ENCODE measurements around the gene PRRG3.

The PRRG3 gene

DNA sequence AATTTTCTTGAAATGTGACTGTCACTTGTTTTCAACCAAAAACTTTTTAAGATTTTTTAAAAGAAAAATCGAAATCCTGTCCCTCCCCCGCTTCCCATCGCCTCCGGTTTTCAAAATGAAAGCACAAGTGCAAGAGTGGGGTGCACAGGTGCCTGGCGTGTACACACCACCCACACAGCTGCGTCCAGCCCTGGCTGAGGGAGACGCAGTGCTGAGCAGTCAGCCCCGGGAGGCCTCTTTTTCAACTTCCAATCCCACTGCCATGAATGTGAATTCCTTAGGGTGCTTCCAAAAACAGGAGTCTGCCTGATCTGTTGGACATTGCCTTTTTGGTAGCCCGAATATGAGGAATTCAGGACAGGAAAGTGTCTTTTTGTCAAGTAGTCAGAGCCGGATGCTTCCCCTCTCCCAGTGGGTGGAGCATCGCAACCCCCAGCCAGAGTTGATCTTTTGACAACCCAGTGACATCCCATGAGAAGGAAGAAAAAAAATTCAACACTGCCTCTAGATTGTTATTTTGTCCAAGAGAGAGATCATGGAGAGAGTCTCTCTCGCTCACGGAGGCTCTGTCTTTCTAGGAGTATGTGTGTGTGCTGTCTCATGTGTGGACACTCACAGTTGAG, 8.9 kb downstream of the PRRG3 start:
- DNase-seq (ENCODE audit: low read depth in 3 of 3, low spot score in 1 of 3) = no peak

DNA sequence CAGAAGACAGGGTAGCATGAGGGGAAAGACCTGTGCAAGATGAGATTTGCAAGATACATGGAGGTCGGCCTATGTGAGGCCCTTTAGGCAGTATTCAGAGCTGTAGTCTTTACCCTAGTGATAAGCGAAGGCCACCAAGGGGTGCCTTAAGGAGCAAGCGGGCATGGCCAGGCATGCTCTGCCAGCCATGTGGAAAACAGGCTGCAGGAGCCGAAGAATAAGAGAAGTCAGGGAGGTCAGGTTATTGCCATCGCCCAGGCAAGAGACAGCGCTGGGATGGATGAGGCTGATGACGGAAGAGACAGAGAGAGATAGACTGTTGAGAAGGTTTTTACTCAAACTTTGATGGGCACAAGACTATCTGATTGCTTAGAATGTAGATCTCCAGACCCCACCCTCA, 13.6 kb downstream of the PRRG3 start:
- no peak for DNase-seq (ENCODE audit: low read depth in 3 of 3, low spot score in 1 of 3)

DNA sequence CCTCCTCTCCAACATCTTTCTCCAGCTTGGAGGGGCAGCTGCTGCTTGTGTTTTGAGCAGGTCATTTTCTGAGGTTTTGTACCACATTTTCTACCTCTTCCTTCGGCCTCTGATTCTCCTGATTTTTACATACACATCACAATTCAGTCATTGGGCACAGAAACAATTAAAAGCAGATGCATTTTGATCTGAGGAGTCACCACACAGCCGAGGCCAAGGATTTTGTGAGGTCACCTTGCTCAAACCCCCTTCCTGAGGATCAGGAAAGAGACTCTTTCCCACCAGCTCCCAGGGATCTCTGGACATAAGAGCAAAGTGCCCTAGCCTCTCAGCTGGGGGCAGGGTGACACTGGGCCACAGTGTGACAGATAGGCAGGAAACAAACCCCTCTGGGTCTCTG, 15.2 kb downstream of the PRRG3 start:
- DNase-seq (ENCODE audit: low read depth in 3 of 3, low spot score in 1 of 3) = no peak

DNA sequence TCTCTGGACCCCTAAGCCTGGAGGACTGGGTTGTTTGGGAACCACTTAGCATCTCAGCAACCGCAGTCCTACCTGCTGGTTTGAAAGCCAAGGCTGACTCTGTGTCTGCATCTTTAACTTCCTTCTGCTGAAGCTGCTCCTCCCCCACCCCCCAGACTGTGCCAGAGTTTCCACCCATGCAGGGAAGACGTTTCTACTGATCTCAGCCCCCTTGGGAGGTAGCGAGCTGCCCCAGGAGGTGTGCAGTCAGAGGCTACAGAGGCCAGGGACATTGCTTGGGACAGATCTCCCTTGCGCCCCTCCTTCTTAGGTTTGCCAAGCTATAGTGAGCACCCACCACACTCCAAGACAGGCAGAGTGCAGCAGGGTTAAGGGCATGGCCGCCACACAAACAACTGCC, 15.9 kb downstream of the PRRG3 start:
- no peak for DNase-seq (ENCODE audit: low read depth in 3 of 3, low spot score in 1 of 3)

DNA sequence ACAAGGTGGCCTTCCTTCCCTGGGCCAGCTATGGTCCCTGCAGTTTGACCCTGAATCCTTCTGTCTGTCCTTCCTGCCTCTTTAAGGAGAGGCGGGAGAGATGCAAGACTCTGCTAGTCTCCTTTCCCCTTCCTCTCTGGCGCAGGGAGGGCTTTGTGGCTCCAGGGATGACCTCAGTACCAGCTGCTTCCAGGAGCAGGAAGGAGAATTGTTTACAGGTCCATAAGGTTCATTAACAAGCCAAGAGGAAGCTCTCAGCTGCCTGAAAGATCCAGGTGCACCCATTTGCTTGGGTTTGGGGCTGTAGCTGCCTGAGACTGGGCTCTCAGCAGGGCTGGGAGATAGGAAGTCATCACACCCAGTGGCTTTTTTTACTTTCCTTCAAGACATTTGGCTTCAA, 16.5 kb downstream of the PRRG3 start:
- no peak for DNase-seq (ENCODE audit: low read depth in 3 of 3, low spot score in 1 of 3)

DNA sequence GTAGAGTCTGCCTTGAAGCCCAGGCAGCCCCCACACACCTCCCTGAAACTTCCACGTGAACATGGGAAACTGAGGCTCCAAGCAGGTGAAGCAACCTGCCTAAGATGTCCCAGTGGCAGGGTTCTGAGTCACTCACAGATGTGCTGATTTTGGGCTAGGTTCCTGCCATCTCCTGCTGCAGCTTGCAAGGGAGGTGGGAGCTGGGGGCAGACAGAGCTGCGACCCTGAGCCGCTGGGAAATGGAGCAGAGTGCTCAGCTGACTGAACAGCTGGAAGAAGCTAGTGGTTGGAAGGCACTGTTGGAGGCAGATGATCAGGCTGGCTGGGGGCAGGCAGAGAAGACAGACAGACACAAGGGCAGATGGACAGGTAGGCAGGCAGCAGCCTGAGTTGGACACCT, 17.0 kb downstream of the PRRG3 start:
- DNase-seq (ENCODE audit: low read depth in 3 of 3, low spot score in 1 of 3) = no peak

DNA sequence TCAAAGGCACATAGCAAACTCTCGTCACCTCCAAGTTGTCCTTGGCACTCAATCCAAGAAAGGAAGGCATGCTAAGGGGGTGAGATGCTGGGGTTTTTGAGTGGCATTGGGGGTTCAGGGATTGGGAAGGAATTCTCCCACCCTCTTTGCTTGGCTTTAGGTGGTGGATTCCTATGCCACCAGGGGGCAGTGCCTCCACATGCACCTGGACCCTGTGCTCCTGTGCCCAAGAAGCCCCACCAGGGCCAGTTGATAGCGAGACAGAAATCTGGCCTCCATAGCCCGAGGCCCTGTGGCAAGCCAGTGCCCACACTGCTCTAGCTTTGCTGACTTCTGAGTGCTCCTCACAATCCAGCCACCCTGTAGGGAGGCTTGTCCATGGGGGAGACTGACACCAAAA, 18.6 kb downstream of the PRRG3 start:
- DNase-seq (ENCODE audit: low read depth in 3 of 3, low spot score in 1 of 3) = no peak

DNA sequence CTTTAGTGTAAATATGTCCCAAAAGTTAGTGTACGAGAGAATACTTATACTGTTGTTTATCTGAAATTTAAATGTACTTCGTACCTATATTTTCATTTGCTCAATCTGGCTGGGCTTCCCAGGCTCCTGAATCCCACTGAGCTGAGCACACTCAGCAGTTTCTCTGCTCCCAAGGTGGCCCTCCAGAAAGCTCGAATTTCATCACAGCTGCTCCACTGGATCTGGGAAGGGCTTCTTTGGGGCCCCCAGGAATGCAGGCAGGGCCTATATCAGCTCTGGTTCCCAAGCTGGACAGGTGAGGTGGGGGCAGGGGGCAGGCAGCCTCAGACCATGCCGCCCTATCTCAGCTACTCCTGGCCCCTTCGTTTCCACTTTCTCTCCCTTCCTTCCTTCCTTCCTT, 19.1 kb downstream of the PRRG3 start:
- DNase-seq (ENCODE audit: low read depth in 3 of 3, low spot score in 1 of 3) = no peak

DNA sequence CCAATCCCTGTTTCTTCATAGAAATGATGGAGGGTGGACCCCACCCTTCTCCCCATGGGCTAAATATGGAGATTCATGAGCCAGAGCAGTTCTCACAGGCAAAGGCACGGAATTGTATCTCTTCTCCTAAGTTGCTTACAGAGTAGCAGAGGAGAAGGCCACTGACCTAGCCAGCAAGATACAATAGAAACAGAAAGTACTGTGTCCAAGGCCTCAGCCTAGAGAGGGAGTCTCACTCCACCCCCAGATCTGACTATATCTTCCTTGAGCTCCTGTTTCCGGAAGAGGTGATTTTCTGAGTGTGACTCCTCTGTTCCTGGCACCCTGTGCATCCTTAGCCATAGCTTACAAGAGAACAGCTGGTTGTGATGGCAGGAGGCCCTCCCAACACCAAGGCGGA, 20.5 kb downstream of the PRRG3 start, which contains the start of gene FATE1:
Gene FATE1 (plus strand): TSS at position 284 of the 400 bp plus-strand sequence. CDS start 85 bp downstream, at position 369.
- DNase-seq (ENCODE audit: low read depth in 3 of 3, low spot score in 1 of 3) = no peak

DNA sequence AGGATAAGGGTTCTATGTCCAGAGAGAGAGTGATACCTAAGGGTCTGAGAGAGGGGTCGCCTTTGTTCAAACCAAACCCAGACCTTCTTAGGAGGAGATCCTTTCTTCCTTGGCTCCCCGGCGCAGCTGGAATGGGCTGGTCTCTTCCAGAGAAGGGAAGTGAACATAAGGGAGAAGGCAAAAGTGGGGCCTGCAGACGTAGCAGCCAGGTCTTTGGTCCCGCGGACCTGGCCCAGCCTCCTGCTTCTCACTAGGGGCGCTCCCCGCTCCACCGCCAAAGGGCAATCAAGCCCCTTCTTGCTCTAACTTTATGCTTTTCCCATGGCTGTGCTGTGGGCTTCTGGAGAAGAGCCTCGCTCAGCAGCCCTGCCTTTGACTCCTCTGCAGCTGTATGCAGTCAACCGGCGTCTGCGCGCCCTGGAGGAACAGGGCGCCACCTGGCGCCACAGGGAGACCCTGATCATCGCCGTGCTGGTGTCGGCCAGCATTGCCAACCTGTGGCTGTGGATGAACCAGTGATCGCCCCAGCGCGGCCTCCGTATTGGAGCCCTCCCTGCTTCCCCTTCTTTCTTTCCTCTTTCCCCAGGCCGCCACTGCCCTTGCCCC, 27.1 kb downstream of the PRRG3 start:
- DNase-seq (ENCODE audit: low read depth in 3 of 3, low spot score in 1 of 3) = no peak

DNA sequence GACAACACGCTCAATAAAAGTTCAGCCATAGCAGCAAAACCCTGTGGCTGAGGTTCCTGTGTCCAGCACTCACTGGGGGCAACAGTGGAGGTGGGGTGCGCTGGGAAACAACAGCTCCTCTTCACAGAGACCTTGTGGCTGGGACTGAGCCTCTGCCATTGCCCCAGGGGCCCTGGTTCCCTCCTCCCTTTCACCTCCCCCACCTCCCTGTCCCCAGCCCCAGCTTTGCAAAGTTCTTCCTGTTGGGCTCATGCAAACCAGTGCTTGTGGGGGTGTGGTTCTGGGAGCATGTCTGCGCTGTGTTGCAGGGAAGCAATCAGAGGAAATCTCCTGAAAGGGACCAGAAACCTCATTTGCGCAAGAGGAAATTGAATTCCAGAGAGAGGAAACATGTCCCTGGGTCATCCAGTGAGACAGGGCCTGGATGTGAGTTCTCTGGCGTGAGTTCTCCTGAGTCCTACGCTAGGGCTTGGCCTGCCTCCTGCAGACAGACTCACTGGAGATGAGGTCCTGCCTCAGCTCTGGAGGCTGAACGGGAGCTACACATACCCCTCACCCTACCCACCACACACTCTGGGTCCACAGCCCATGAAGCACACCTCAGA, 28.0 kb downstream of the PRRG3 start:
- no peak for DNase-seq (ENCODE audit: low read depth in 3 of 3, low spot score in 1 of 3)

DNA sequence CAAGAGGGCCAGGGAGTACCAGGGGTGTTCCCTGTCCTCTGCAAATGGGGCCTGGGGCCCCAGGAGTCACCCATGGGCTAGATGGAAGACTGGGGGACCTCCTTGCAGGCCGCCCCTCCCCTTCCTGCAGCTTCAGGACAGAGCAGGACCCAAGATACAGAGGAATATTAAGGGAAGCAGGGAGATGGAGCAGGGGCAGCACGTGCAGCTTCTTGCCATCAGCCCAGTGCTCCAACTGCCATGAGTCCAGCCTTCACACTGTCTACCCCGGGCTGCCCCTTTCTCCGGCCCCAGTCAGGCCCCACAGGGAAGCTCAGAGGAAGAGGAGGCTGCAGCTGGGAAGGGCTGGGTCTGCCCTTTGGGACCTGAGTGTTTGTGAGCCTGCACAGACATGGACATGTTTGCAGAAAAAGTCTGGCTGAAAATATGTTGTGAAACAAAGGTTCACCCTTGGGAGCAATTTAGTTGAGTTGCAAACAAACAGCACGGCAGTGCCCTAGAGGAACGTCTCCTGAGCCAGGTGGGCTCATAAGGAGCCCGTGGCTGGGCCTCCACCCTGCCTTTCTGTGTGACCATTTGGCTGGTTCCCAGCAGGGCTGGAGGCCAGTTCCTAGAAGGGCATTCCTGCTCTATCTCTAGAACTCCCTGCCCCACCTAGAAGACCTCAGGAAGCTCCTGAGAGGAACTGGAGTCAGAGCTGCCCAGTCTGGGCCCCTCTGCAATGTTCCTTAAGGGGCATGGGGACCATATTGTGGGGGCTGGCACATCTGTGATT, 29.5 kb downstream of the PRRG3 start:
- DNase-seq (ENCODE audit: low read depth in 3 of 3, low spot score in 1 of 3) = no peak

DNA sequence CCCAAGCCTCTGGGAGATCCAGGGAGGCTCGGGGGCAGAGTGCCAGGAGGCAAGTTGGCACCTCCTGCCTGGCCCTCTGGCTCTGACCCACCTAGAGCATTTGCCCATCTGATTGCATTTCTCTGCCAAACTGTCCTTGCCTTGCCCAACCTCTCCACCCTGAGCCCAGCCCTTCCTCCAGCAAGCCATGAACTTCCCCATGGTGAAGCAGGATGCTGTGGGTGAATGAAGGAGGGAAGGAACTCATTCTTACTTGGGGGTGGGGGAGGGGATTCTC, 30.0 kb downstream of the PRRG3 start:
- DNase-seq (ENCODE audit: low read depth in 3 of 3, low spot score in 1 of 3) = no peak

DNA sequence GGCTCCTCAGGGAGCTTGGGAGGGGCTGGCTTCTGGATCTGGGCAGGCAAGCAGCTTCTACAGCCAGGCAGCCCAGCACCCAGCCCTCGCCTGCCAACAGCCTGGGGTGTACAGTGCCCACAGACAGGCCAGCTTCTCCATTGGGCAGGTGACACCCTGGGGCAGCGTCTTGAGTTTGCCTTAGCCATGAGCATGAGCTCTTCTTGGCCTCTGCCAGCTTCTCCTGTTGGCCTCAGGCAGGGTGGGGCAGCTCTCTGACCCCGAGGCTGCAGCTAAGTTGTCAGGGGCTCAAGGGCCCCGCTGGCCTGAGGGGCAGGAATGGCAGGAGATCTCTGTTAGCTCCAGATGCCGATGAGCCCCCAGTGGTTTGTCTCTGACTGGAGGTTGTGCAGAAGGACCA, 31.5 kb downstream of the PRRG3 start:
- DNase-seq (ENCODE audit: low read depth in 3 of 3, low spot score in 1 of 3) = no peak

DNA sequence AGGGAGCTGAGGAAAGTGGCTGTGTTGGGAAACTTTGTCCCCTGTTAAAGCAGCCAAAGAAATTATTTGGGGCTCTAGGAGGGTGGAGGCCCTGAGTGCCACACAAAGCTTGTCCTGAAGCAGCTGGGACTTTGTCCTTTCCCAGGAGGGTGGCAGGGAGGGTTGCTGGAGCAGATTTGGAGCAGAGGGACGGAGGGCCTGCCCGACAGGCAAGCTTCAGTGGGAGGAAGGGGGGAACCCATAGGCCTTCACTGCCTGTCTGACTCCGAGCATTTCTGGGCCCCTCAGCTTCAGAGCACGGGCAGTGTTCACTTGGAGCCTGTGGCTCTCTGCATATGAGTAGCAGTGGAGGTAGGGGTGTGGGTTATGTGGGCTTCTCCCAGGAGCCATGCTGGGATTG, 32.1 kb downstream of the PRRG3 start:
- DNase-seq (ENCODE audit: low read depth in 3 of 3, low spot score in 1 of 3) = no peak

DNA sequence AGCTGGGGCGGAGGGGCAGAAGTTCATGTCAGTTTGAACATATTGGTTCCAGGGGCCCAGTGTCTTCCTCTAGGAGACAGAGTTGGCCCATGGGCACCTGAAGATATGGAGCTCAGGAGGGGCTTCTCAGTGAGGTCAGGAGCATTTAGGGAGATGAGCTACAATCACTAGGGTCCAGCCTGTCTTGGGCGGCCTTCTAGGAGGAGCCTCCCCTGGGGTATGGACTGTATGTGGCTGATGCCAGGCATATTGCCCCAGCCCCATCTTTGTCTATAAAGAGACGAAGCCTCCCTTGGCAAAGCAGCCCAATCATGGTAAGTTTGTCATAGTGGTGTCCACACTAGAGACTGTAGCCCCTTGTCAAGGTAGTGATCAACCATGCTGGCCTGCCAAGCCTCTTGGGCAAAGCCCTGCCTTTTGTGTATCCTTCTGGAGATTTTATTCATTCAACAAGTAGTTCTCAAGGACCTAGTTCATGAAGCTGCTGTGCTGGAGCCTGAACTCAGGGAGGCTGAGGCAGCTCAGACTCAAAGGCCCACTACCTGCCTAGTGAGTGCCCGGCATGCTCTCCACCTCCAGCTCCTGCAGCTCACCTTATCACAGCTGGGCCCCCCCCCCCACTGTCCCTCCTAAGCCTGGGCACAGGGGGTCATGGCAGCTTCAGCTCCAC, 33.9 kb downstream of the PRRG3 start:
- no peak for DNase-seq (ENCODE audit: low read depth in 3 of 3, low spot score in 1 of 3)

DNA sequence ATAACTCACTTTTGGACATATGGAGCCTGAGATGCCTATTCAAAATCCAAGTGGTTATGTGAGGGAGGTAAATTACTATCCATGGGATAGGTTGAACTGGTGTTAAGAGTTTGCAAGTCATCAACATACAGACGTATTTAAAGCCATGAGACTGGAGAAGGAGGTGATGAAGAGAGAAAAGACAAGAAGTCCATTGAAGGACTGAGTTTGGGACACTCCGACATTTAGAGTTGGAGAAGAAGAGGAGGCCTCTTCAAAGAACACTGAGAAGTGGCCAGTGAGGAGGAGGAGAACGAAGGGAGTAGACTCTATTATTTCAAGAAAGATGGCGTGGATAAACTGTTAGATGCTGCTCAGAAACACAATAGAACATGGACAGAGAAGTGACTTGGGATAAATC, 39.2 kb downstream of the PRRG3 start, which contains the start of gene CNGA2:
Gene CNGA2 (plus strand): TSS at position 301 of the 400 bp plus-strand sequence. CDS start 3,738 bp downstream, outside the sequence.
- DNase-seq (ENCODE audit: low read depth in 3 of 3, low spot score in 1 of 3) = no peak

DNA sequence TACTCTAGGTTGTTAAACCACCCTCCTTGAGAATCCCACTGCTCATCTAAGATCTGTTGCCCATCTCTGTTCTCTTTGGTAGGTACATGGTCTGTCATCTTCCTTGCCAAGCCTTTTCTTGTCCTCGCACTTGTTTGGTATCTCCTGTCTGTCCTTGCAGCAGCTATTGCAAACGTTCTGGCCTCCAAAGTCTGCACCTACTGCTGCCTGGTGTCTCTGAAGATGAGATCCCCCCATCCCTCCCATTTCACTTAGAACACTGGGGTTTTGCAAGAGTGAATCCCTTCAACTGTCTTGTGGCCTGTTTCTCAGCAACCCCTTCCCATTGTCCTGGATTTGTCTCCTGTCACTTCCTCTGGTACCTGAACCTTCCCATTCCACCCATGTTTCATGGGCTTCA, 40.0 kb downstream of the PRRG3 start:
- DNase-seq (ENCODE audit: low read depth in 3 of 3, low spot score in 1 of 3) = no peak

DNA sequence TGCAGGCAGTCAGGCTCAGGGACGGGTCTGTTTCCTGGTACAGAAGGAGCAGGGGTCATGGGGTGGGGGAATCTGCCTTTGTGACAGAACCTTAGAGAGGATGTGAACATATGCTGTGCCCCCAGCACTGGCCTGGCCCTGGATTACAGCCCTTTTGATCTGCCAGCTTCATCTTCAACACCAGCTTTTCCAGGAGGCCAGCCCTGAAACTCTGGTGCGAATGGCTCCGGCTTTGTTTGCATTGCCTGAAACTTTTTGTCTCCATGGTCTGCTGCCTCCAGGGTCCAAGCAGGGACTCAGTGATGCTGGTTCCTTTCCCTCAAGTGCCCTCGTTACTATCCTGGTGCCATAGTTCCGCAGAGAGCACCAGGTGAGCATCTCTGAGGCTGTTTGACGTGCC, 41.4 kb downstream of the PRRG3 start:
- DNase-seq (ENCODE audit: low read depth in 3 of 3, low spot score in 1 of 3) = no peak

DNA sequence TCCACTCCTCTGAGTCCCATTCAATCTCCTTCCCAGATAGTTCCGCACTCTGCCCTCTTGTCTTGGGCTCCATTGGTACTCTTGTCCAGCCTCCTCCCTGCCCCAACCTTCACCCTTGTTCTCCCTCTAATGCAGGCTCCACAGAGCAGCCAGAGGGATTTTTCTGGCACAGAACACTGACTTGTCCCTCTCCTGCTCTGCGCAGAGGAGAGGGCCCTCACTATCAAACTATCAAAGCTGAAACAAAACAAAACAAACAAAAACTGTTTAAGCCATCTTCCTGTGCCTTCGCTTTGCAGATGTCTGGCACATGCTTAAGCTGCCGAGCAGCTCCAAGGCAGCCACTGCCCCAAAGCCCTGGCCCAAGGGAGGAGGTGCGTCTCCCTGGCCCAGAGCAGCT, 42.2 kb downstream of the PRRG3 start:
- DNase-seq (ENCODE audit: low read depth in 3 of 3, low spot score in 1 of 3) = no peak

DNA sequence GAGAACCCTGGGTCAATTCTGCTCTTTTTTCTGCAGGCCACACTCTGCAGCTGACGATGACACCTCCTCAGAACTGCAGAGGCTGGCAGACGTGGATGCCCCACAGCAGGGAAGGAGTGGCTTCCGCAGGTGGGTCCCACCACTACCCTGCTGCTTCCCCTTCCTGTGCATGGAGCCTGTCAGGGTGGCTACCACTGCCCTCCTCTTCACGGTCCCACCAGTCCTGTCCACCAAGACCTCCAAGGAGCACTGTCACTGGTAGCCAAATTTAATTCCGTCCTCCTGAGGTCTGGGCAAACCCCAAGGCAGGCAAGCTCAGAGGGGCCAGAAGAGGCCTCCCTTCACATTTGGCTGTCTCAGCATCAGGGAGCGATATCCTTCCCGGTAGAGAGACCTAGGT, 43.5 kb downstream of the PRRG3 start:
- DNase-seq (ENCODE audit: low read depth in 3 of 3, low spot score in 1 of 3) = no peak

DNA sequence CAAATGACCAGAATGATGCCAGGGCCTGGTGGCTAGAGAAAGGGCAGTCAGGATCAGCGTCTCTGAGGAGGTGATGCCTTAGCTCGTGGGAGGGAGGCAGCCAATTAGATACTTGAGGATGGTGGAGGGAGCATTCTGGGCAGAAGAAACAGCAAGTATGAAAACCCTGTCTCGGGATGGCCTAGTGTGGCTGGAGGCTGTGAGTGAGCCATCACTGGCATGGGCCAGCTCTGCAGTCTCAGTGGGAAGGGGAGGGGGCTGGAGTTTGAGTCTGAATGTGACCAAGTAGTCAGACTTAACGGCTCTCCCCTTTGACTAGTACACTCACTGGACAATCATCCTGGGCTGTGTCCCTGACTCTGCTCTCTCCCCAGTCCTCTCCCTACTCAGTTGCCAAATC, 46.3 kb downstream of the PRRG3 start:
- no peak for DNase-seq (ENCODE audit: low read depth in 3 of 3, low spot score in 1 of 3)

Data from stimulated activated CD4-positive, alpha-beta T cell treated with anti-CD3 and anti-CD28 coated beads, TNF-alpha, amount 100 ng/mL, for 1 hour (primary cell).